DLD1 (cell line): ENCODE measurements around the gene CXorf66.
"Not testable (repeated sequence)": the region's sequence is repeated elsewhere in the genome, so short reads cannot be mapped to it uniquely, and the experiment has no call there.

Experiments
- in situ Hi-C: cut with HindIII; loops from 2 replicates; pipeline ENCODE4 v1.10.0; 2017; ENCODE audit warnings: low sequenced_read_pairs

CXorf66 gene

GRCh38 chrX:139930401-139930800, 34.9 kb downstream of the CXorf66 start:
- in situ Hi-C loops: no loop called here

GRCh38 chrX:139929876-139930275, 35.4 kb downstream of the CXorf66 start:
- in situ Hi-C loops: no loop called here

GRCh38 chrX:139924696-139925095, 40.6 kb downstream of the CXorf66 start:
- in situ Hi-C loops: no loop called here

DNA sequence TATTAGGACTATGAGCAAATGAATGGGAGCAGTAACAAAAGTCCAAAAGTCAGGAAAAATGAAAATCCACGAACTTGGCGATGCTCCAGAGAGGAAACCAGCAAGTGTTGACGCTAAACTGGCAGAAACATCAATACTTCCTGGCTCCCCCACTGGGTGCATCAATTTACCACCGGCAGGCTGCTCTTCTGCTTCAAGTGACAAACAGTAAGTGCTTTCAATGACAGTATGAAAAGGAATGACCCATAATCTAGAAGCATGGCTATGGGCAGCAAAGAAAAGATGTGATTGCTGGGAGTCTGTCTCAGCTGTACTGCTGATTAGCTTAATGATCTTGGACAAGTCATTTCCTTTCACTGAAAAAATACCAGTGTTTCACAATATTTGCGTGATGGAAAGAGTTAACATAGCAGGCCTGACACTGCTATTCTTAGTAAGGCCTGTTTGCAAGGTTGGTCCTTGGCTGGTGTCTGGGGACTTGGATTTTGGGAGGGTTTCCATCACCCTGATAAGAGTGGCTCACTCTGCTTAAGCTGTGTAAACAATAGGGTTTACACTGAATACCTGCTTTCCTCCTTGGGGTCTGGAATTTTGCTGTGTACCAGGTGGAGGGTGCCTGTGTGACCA, 41.1 kb downstream of the CXorf66 start:
- in situ Hi-C loops: no loop called here

GRCh38 chrX:139921142-139921541, 44.2 kb downstream of the CXorf66 start:
- in situ Hi-C loops: not testable (repeated sequence)

DNA sequence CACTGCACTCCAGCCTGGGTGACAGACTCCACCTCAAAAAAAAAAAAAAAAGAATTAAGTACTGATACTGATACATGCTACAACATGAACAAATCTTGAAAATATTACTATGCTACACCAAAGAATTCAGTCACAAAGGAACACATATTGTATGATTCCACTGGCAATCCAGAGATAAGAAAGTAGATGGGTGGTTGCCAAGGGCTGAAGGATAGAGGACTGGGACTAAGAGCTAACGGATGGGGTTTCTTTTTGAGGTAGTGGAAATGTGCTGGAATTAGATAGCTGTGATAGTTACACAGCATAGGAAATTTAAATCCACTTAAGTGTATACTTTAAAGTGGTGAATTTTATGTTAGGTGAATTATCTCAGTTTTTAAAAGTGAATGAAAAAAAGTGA, 45.0 kb downstream of the CXorf66 start:
- in situ Hi-C loops: no loop called here

DNA sequence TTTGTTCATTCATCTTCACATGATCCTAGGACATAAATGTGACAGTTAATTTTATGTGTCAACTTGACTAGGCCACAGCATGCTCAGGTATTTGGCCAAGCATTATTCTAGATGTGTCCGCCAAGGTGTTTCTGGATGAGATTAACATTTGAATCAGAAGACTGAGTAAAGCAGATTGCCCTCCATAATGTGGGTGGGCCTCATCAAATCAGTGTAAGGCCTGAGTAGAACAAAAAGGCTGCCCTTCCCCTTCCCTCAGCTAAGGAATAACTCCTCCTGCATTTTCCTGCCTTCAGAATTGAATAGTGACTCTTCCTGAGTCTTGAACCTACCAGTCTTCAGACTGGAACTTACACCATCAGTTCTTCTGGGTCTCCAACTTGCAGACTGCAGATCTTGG, 50.9 kb downstream of the CXorf66 start:
- in situ Hi-C loops: no loop called here

DNA sequence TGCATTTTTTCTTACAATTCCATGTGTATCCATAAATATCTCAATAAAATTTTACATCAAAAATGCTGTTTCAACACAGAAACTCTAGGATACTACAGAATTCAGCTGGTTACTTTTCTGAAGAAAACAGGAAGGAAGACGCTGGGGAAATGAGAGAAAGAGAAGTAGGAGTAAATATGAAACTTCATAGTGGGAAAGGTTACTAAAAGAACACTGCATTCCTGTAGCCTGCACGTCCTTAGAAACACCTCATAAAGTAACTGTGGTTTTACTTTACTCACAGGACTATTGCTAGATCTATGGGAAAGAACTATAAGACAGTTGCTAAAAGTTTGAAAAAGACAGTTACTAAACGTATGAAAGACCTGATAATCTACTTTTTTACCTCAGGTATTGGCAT, 55.6 kb downstream of the CXorf66 start:
- in situ Hi-C loops: no loop called here

DNA sequence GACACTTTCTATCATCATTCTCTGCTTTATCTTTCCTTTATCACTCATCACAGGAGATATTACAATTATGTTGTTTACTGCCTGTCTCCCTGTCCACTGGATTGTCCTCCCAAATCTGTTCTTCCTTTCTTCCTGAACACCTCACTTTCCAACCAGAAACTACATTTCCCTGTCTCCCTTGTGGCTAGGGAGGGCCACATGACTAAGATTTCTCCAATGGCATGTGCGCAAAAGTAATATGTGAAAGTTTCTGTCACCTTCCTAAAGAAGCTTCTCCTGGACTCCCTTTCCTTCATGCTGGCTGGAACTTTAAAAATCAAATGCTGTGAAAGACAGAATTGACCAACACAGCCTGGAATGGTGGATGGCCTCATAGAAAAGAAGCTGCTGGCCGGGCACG, 58.2 kb downstream of the CXorf66 start:
- in situ Hi-C loops: no loop called here

- in situ Hi-C loops: no loop called here
Observed at GRCh38 chrX:139905743-139906142, 59.6 kb downstream of the CXorf66 start.
